Spleen (tissue), 11 donors: ENCODE measurements around the gene ENPP6. TPM values are rescaled to one million over a fixed set of nuclear protein-coding genes. Genes with fewer than 3 reads are reported as not detected.
"Not testable (repeated sequence)": the region's sequence is repeated elsewhere in the genome, so short reads cannot be mapped to it uniquely, and the experiment has no call there.

ENCODE experiments used
- DNase-seq: peaks from one replicate; pipeline ENCODE4 v3.0.0-alpha.2; 2020
- H3K27ac ChIP-seq, 8 donors: fragments of 200-600 bp; sonication (generic) in 7 of 8; 1 replicate in 4 of 8; 2 replicates in 4 of 8; pipeline versions ENCODE4 v1.5.0 to v1.8.0; 2016 to 2021; ENCODE audit warnings: inconsistent platforms in 4 of 8, mild to moderate bottlenecking in 4 of 8, moderate library complexity in 1 of 8
- H3K27me3 ChIP-seq, 7 donors: fragments of 200-600 bp; sonication (generic) in 6 of 7; replicated peaks in 1 of 7; 1 replicate in 4 of 7; 2 replicates in 3 of 7; pipeline versions ENCODE4 v1.5.0 to v1.8.0; 2016 to 2021; ENCODE audit warnings: inconsistent platforms in 3 of 7, mild to moderate bottlenecking in 1 of 7
- H3K36me3 ChIP-seq, 6 donors: fragments of 200-600 bp; sonication (generic) in 5 of 6; 1 replicate in 4 of 6; 2 replicates in 2 of 6; pipeline versions ENCODE4 v1.5.0 to v1.8.0; 2016 to 2021; ENCODE audit warnings: inconsistent platforms in 2 of 6
- H3K4me1 ChIP-seq, 6 donors: fragments of 200-600 bp; sonication (generic) in 5 of 6; 1 replicate in 3 of 6; 2 replicates in 3 of 6; pipeline versions ENCODE4 v1.5.0 to v1.8.0; 2016 to 2021; ENCODE audit warnings: inconsistent platforms in 3 of 6
- H3K4me3 ChIP-seq, 8 donors: fragments of 200-600 bp; sonication (generic) in 7 of 8; 1 replicate in 4 of 8; 2 replicates in 4 of 8; pipeline versions ENCODE4 v1.5.0 to v1.8.0; 2016 to 2021; ENCODE audit warnings: inconsistent platforms in 4 of 8, mild to moderate bottlenecking in 4 of 8, moderate library complexity in 2 of 8
- H3K9me3 ChIP-seq, 8 donors: fragments of 200-600 bp; sonication (generic) in 7 of 8; 1 replicate in 4 of 8; 2 replicates in 4 of 8; pipeline versions ENCODE4 v1.5.0 to v1.8.0; 2016 to 2021; ENCODE audit warnings: inconsistent platforms in 4 of 8
- POLR2A ChIP-seq, 3 donors: fragments of 450-650 bp; IDR thresholded peaks; one replicate each; pipeline ENCODE4 v1.5.1; 2017; ENCODE audit warnings: antibody characterized with exemption in 3 of 3, mild to moderate bottlenecking in 1 of 3
- POLR2AphosphoS5 ChIP-seq, 3 donors: sonication (generic); formaldehyde crosslinking; IDR thresholded peaks; one replicate each; pipeline ENCODE4 v1.5.1; 2017; ENCODE audit warnings: antibody characterized with exemption in 3 of 3
- WGBS, 5 donors: extraction: QIAGEN DNeasy Blood & Tissue Kit in 3 of 5; methylation state at CpG; one replicate each; pipeline versions ENCODE4 v1.1.5 to v1.1.7; 2013 to 2018; 5-methylcytosine and 5-hydroxymethylcytosine counted together
- intact Hi-C: fragments of 100-400 bp; cut with DNase I; formaldehyde crosslinking; loops from one replicate; pipeline ENCODE4 v1.15.0; 2023; ENCODE audit warnings: low total_unique reads
- polyA plus RNA-seq, 3 donors: library from polyadenylated mRNA; stranded (reverse); fragments of 200-250 nt; gene quantifications; one replicate each; pipeline ENCODE4 v1.2.1, GENCODE V29; 2013
- total RNA-seq, 7 donors: library from RNA; depleted of rRNA in 3 of 7; stranded (reverse); fragments of >200 nt in 3 of 7; fragmentation: NEBNext Ultra II Directional in 4 of 7; extraction: Animal tissue kit (Norgen Biotek cat#: 25700) in 4 of 7; gene quantifications; one replicate each; pipeline versions ENCODE4 v1.1.0 to v1.2.1, GENCODE V29; 2016 to 2021
- TF ChIP-seq, protein P1 (sequence below), 11 experiments: fragments of 200-600 bp in 7 of 11; fragments of 450-650 bp in 4 of 11; sonication (generic) in 4 of 11; IDR thresholded peaks in 8 of 11; conservative IDR thresholded peaks in 3 of 11; 1 replicate in 7 of 11; 2 replicates in 4 of 11; pipeline versions ENCODE4 v1.4.0 to v1.8.0; 2016 to 2021; ENCODE audit warnings: antibody characterized with exemption in 11 of 11, inconsistent platforms in 4 of 11, mild to moderate bottlenecking in 1 of 11
- donor health status: healthy with polysubstance abuse.
- donor health status: DM: no; HTN: no; CAD: no; lungs with moderate emphysema.
- donor health status: DM: no; HTN: no; CAD: no.
- donor health status: Bipolar disorder and iron deficiency.
- donor health status: healthy.
- donor health status: DM: no; HTN: no; CAD: no.
- donor health status: DM: yes; HTN: yes; CAD: no.

Gene ENPP6
- total and polyA plus RNA-seq, 10 donors: 0.23 to 2.4 (median 1.1) TPM

DNA sequence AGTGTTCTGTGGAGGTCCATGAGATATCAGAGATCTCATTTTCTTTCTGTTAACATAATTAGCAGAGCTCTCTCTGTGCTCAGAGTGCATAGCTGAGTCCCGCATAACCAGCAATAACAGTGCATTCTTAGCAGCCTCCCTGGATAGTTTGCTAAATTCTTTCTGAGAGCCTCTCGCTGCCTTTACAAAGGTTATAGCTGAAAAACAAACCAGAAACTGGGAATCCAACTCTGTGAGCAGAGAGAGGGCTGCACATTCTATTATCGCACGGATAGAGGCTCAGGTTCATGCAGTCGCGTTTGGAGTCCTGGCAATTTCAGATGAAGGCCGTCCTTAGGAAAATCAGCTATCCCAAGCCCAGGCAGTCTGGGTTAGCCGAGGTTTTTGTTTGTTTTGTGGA lies 1.2 kb downstream of the ENPP6 start:
- Histone ChIP-seq H3K27me3 (peaks cover 0 to 7% (median 0%) of the 10 kb centered on the region in 7 donors), H3K27ac (no peak overlapping the region), H3K9me3 (peaks cover 0 to 8% (median 2%) of the 10 kb centered on the region in 8 donors), H3K4me3 (no peak overlapping the region), H3K36me3 (no peaks in the 10 kb centered on the region), H3K4me1 (no peaks in the 10 kb centered on the region)
- DNase-seq: no peak
- intact Hi-C loops: no loop called here
- TF ChIP-seq POLR2A (IDR thresholded peaks at IDR 0.05) (no peak), POLR2AphosphoS5 (IDR thresholded peaks at IDR 0.05) (no peak)
- TF ChIP-seq, protein P1, sequence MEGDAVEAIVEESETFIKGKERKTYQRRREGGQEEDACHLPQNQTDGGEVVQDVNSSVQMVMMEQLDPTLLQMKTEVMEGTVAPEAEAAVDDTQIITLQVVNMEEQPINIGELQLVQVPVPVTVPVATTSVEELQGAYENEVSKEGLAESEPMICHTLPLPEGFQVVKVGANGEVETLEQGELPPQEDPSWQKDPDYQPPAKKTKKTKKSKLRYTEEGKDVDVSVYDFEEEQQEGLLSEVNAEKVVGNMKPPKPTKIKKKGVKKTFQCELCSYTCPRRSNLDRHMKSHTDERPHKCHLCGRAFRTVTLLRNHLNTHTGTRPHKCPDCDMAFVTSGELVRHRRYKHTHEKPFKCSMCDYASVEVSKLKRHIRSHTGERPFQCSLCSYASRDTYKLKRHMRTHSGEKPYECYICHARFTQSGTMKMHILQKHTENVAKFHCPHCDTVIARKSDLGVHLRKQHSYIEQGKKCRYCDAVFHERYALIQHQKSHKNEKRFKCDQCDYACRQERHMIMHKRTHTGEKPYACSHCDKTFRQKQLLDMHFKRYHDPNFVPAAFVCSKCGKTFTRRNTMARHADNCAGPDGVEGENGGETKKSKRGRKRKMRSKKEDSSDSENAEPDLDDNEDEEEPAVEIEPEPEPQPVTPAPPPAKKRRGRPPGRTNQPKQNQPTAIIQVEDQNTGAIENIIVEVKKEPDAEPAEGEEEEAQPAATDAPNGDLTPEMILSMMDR (IDR thresholded peaks at IDR 0.05 in 8 of 11, conservative IDR thresholded peaks at IDR 0.05 in 3 of 11): no peak
- WGBS, 5 donors: 78 to 88% (median 84%) methylated on average over 8 of the region's 8 CpGs

GRCh38 chr4:184215709-184216328 lies 1.9 kb downstream of the ENPP6 start:
- Histone ChIP-seq H3K4me3 (no peak overlapping the region), H3K27me3 (peaks cover 0 to 7% (median 0%) of the 10 kb centered on the region in 7 donors), H3K9me3 (peaks cover 0 to 8% (median 2%) of the 10 kb centered on the region in 8 donors), H3K27ac (no peak overlapping the region), H3K4me1 (no peaks in the 10 kb centered on the region), H3K36me3 (no peaks in the 10 kb centered on the region)
- no peak for TF ChIP-seq POLR2A (IDR thresholded peaks at IDR 0.05)
- TF ChIP-seq POLR2AphosphoS5 (IDR thresholded peaks at IDR 0.05): no peak
- TF ChIP-seq, protein P1 (IDR thresholded peaks at IDR 0.05 in 8 of 11, conservative IDR thresholded peaks at IDR 0.05 in 3 of 11): no peak
- intact Hi-C loops: no loop called here
- WGBS, 5 donors: 62 to 71% (median 69%) methylated on average over 10 of the region's 10 CpGs
- DNase-seq: no peak

DNA sequence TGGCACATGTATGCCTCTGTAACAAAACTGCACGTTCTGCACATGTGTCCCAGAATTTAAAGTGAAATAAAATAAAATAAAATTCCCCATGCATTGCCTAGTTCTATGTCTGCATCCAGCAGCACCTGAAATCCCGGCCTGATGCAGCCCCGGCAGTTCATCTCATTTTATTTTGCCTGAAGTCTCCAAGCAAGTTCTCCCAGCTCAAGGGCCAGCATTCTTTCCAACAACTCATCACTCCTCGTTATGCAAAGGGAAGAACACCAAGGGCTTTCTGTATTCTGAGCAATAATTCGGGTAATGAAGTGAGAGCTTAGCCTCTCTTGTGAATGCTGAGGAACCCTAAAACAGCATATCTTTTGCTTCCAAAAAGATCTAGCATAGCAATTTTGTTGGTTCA lies 2.7 kb downstream of the ENPP6 start:
- intact Hi-C loops: no loop called here
- H3K4me3 ChIP-seq: no peak overlapping the region
- H3K36me3 ChIP-seq: no peaks in the 10 kb centered on the region
- TF ChIP-seq, protein P1 (IDR thresholded peaks at IDR 0.05 in 8 of 11, conservative IDR thresholded peaks at IDR 0.05 in 3 of 11): no peak
- TF ChIP-seq POLR2A (IDR thresholded peaks at IDR 0.05) (no peak), POLR2AphosphoS5 (IDR thresholded peaks at IDR 0.05) (no peak)
- peaks cover 0 to 7% (median 0%) of the 10 kb centered on the region in 7 donors for H3K27me3 ChIP-seq
- peaks cover 0 to 8% (median 2%) of the 10 kb centered on the region in 8 donors for H3K9me3 ChIP-seq
- no peak for DNase-seq
- 86 to 92% (median 89%) methylated on average over 5 of the region's 5 CpGs for WGBS, 5 donors
- H3K4me1 ChIP-seq: no peaks in the 10 kb centered on the region
- no peak overlapping the region for H3K27ac ChIP-seq

- not testable (repeated sequence) for H3K9me3 ChIP-seq, DNase-seq
- peaks cover 0 to 11% (median 0%) of the 10 kb centered on the region in 7 donors for H3K27me3 ChIP-seq
These were observed 9.7 kb downstream of the ENPP6 start for GRCh38 chr4:184207734-184208607.

More at GRCh38 chr4:184207734-184208607, 9.7 kb downstream of the ENPP6 start:
- intact Hi-C loops, H3K4me1 ChIP-seq, H3K36me3 ChIP-seq, H3K27ac ChIP-seq, H3K4me3 ChIP-seq: not testable (repeated sequence)
- 87 to 93% (median 92%) methylated on average over 29 to 33 of the region's 33 CpGs for WGBS, 5 donors
